ENCODE measurements around the gene NINJ2.

GRCh38 chr12:615620-616019 lies 47.6 kb downstream of the NINJ2 start:
- TF ChIP-seq CBX8 (IDR thresholded peaks at IDR 0.05) = no peak
- TF ChIP-seq CTCF (IDR thresholded peaks at IDR 0.05) = no peak
- no peak for TF ChIP-seq EP300 (IDR thresholded peaks at IDR 0.05)

Measured in A549 (cell line).